Measurements from ENCODE around the gene SHROOM1. TPM values are rescaled to one million over a fixed set of nuclear protein-coding genes. Genes with fewer than 3 reads are reported as not detected.

The SHROOM1 gene
- total RNA-seq, 2 donors from 2014 or later = 3.2 to 4.2 TPM

- Histone ChIP-seq H3K4me3 (no peak overlapping the region), H3K27me3 (no peaks in the 10 kb centered on the region), H3K27ac (no peak overlapping the region), H3K9me3 (no peaks in the 10 kb centered on the region), H3K36me3 (no peaks in the 10 kb centered on the region), H3K4me1 (peaks cover 0 to 42% of the 10 kb centered on the region in 2 donors)
- TF ChIP-seq CTCF (IDR thresholded peaks at IDR 0.05) = no peak
- DNase-seq (ENCODE audit: low spot score) = no peak
Observed at GRCh38 chr5:132826424-132827082, 3.9 kb downstream of the SHROOM1 start.

DNA sequence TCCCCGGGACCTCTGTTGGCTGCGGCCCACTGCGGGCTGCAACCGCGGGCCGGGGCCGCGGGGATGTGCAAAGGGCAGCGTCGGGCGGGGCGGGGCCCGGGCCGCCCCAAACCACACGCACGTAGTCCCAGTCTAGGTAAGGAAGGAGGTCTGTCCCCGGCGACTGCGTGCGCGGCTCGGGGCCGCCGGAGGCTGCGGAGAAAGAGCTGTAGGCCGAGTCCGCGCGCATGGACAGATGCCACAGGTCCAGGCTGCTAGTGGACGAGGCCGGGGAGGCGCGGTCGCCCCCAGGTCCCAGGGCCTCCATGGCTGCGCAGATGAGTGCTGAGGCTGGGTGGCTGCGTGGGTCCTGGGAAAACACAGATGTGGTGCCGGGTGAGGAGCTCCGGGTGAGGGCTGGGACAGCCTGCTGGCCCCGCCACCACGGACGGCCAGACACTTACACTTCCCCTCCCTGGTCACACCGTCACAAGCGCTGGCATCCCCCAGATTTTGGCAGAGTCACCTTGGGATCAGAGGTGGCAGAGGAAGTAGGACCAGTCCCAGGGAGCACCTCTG lies 4.5 kb downstream of the SHROOM1 start:
- TF ChIP-seq CTCF (IDR thresholded peaks at IDR 0.05) = no peak
- no peaks in the 10 kb centered on the region for H3K27me3 ChIP-seq
- H3K4me1 ChIP-seq = peaks cover 0 to 38% of the 10 kb centered on the region in 2 donors
- H3K4me3 ChIP-seq = peak overlapping the region; percentile 20 to 42
- no peak for DNase-seq (ENCODE audit: low spot score)
- H3K27ac ChIP-seq = no peak overlapping the region
- no peaks in the 10 kb centered on the region for H3K9me3 ChIP-seq
- H3K36me3 ChIP-seq = no peaks in the 10 kb centered on the region

- H3K4me1 ChIP-seq = peaks cover 0 to 35% of the 10 kb centered on the region in 2 donors
- peak overlapping the region; percentile 20 to 42 for H3K4me3 ChIP-seq
- no peak for TF ChIP-seq CTCF (IDR thresholded peaks at IDR 0.05)
- no peak overlapping the region for H3K27ac ChIP-seq
- H3K9me3 ChIP-seq = no peaks in the 10 kb centered on the region
- no peaks in the 10 kb centered on the region for H3K27me3 ChIP-seq
- H3K36me3 ChIP-seq = no peaks in the 10 kb centered on the region
- peak; percentile 57 for DNase-seq (ENCODE audit: low spot score)
Observed at GRCh38 chr5:132825033-132825833, 5.2 kb downstream of the SHROOM1 start.

- Histone ChIP-seq H3K4me3 (no peak overlapping the region), H3K27me3 (no peaks in the 10 kb centered on the region), H3K36me3 (no peaks in the 10 kb centered on the region), H3K4me1 (peaks cover 0 to 38% of the 10 kb centered on the region in 2 donors), H3K27ac (no peak overlapping the region), H3K9me3 (no peaks in the 10 kb centered on the region)
- no peak for TF ChIP-seq CTCF (IDR thresholded peaks at IDR 0.05)
- DNase-seq (ENCODE audit: low spot score) = no peak
Observed at GRCh38 chr5:132824426-132824825, 6.0 kb downstream of the SHROOM1 start.

- Histone ChIP-seq H3K9me3 (no peaks in the 10 kb centered on the region), H3K27me3 (no peaks in the 10 kb centered on the region), H3K36me3 (no peaks in the 10 kb centered on the region), H3K4me1 (peaks cover 0 to 30% of the 10 kb centered on the region in 2 donors), H3K27ac (no peak overlapping the region), H3K4me3 (peak overlapping the region in 1 of 2 donors; percentile 38)
- no peak for DNase-seq (ENCODE audit: low spot score)
- no peak for TF ChIP-seq CTCF (IDR thresholded peaks at IDR 0.05)
Observed at GRCh38 chr5:132823481-132824050, 6.9 kb downstream of the SHROOM1 start.
